Neural progenitor cell (in vitro differentiated cells): Measurements from ENCODE around the gene TNFAIP1. TPM values are rescaled to one million over a fixed set of nuclear protein-coding genes. Genes with fewer than 3 reads are reported as not detected.

Source experiments
- DNase-seq: peaks from one replicate; pipeline ENCODE4 v3.0.0-alpha.2; 2016; ENCODE audit warnings: low spot score
- H2AFZ ChIP-seq: fragments of 200-600 bp; sonication (generic); replicated peaks from 2 replicates; pipeline ENCODE4 v1.6.1; 2016; ENCODE audit warnings: antibody characterized with exemption
- H3F3A ChIP-seq: fragments of 200-600 bp; sonication (generic); 2 replicates; pipeline ENCODE4 v1.6.1; 2016; ENCODE audit warnings: antibody characterized with exemption, low read depth
- H3K27ac ChIP-seq: fragments of 200-600 bp; sonication (generic); 2 replicates; pipeline ENCODE4 v1.5.1; 2016; ENCODE audit warnings: mild to moderate bottlenecking
- H3K27me3 ChIP-seq: fragments of 200-600 bp; sonication (generic); 2 replicates; pipeline ENCODE4 v1.6.1; 2016; ENCODE audit warnings: mild to moderate bottlenecking, moderate library complexity
- H3K36me3 ChIP-seq: fragments of 200-600 bp; sonication (generic); 2 replicates; pipeline ENCODE4 v1.5.1; 2016
- H3K4me1 ChIP-seq: fragments of 200-600 bp; sonication (generic); 2 replicates; pipeline ENCODE4 v1.6.1; 2016; ENCODE audit warnings: mixed run types
- H3K4me2 ChIP-seq: fragments of 200-600 bp; sonication (generic); 2 replicates; pipeline ENCODE4 v1.6.1; 2016
- H3K4me3 ChIP-seq: fragments of 200-600 bp; sonication (generic); 2 replicates; pipeline ENCODE4 v1.5.1; 2016
- H3K79me2 ChIP-seq: fragments of 200-600 bp; sonication (generic); 2 replicates; pipeline ENCODE4 v1.6.1; 2016; ENCODE audit warnings: low read depth
- H3K9ac ChIP-seq: fragments of 200-600 bp; sonication (generic); 2 replicates; pipeline ENCODE4 v1.6.1; 2016
- H3K9me3 ChIP-seq: fragments of 200-600 bp; sonication (generic); 2 replicates; pipeline ENCODE4 v1.5.1; 2016; ENCODE audit warnings: low read depth
- H4K20me1 ChIP-seq: fragments of 200-600 bp; sonication (generic); 2 replicates; pipeline ENCODE4 v1.6.1; 2016; ENCODE audit warnings: low read depth
- H3K27ac Mint-ChIP-seq: 3 replicates; pipeline ENCODE4 v1.8.0; 2021; ENCODE audit warnings: mixed read lengths
- H3K27me3 Mint-ChIP-seq: 2 replicates; pipeline ENCODE4 v1.8.0; 2022; ENCODE audit warnings: low read depth, mild to moderate bottlenecking, inconsistent platforms, moderate library complexity, mixed read lengths; ENCODE audit not compliant: insufficient read depth
- H3K36me3 Mint-ChIP-seq: 3 replicates; pipeline ENCODE4 v1.8.0; 2021; ENCODE audit warnings: mixed read lengths
- H3K4me1 Mint-ChIP-seq: 3 replicates; pipeline ENCODE4 v1.8.0; 2021; ENCODE audit warnings: mixed read lengths
- H3K4me3 Mint-ChIP-seq: 3 replicates; pipeline ENCODE4 v1.8.0; 2021; ENCODE audit warnings: mild to moderate bottlenecking, moderate library complexity, mixed read lengths
- H3K9me3 Mint-ChIP-seq: 3 replicates; pipeline ENCODE4 v1.8.0; 2020; ENCODE audit warnings: mixed read lengths
- EZH2 ChIP-seq: fragments of 200-600 bp; sonication (generic); IDR thresholded peaks from 2 replicates; pipeline ENCODE4 v1.6.1; 2017; ENCODE audit warnings: antibody characterized with exemption, mild to moderate bottlenecking, moderate library complexity
- EZH2phosphoT487 ChIP-seq: fragments of 200-600 bp; sonication (generic); IDR thresholded peaks from 2 replicates; pipeline ENCODE4 v1.6.1; 2017; ENCODE audit warnings: antibody characterized with exemption
- total RNA-seq: library from RNA; depleted of rRNA; stranded (reverse); fragments of >200 nt; gene quantifications from 2 replicates; pipeline ENCODE4 v1.2.3, GENCODE V29; 2015; ENCODE audit warnings: low replicate concordance
- TF ChIP-seq, protein P1 (sequence below): fragments of 200-600 bp; sonication (generic); IDR thresholded peaks from 2 replicates; pipeline ENCODE4 v1.5.1; 2017; ENCODE audit warnings: antibody characterized with exemption, mild to moderate bottlenecking

TNFAIP1 gene
- total RNA-seq, 1 donor from 2014 or later = 13.7 TPM

- H3K4me1 ChIP-seq = peaks cover 23% of the 10 kb centered on the region
- peaks cover 76% of the 10 kb centered on the region for H4K20me1 ChIP-seq
- H3K9ac ChIP-seq = no peak overlapping the region
- Mint-ChIP-seq H3K9me3 (no peaks in the 10 kb centered on the region), H3K27ac (no peak overlapping the region), H3K27me3 (no peaks in the 10 kb centered on the region), H3K4me3 (no peak overlapping the region), H3K36me3 (peaks cover 32% of the 10 kb centered on the region), H3K4me1 (peaks cover 54% of the 10 kb centered on the region)
- peak overlapping the region; percentile 13 for H3K27ac ChIP-seq
- DNase-seq = no peak
- no peak overlapping the region for H2AFZ ChIP-seq
- H3K9me3 ChIP-seq = no peaks in the 10 kb centered on the region
- no peak overlapping the region for H3K4me2 ChIP-seq
- H3K79me2 ChIP-seq = peaks cover 94% of the 10 kb centered on the region
- H3K4me3 ChIP-seq = no peak overlapping the region
- no peak for TF ChIP-seq EZH2phosphoT487
- TF ChIP-seq EZH2 = no peak
- TF ChIP-seq, protein P1, sequence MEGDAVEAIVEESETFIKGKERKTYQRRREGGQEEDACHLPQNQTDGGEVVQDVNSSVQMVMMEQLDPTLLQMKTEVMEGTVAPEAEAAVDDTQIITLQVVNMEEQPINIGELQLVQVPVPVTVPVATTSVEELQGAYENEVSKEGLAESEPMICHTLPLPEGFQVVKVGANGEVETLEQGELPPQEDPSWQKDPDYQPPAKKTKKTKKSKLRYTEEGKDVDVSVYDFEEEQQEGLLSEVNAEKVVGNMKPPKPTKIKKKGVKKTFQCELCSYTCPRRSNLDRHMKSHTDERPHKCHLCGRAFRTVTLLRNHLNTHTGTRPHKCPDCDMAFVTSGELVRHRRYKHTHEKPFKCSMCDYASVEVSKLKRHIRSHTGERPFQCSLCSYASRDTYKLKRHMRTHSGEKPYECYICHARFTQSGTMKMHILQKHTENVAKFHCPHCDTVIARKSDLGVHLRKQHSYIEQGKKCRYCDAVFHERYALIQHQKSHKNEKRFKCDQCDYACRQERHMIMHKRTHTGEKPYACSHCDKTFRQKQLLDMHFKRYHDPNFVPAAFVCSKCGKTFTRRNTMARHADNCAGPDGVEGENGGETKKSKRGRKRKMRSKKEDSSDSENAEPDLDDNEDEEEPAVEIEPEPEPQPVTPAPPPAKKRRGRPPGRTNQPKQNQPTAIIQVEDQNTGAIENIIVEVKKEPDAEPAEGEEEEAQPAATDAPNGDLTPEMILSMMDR = no peak
- H3K36me3 ChIP-seq = peaks cover 4% of the 10 kb centered on the region
- no peaks in the 10 kb centered on the region for H3K27me3 ChIP-seq
- H3F3A ChIP-seq = peaks cover 24% of the 10 kb centered on the region
These were observed 11.3 kb upstream of the TNFAIP1 start for GRCh38 chr17:28324267-28324745.

GRCh38 chr17:28324781-28325180 is 10.8 kb upstream of the TNFAIP1 start:
- no peak overlapping the region for H3K27ac Mint-ChIP-seq
- peaks cover 32% of the 10 kb centered on the region for H3K36me3 Mint-ChIP-seq
- H2AFZ ChIP-seq = no peak overlapping the region
- H3K27ac ChIP-seq = no peak overlapping the region
- no peak overlapping the region for H3K4me2 ChIP-seq
- no peak overlapping the region for H3K4me3 Mint-ChIP-seq
- H3K9me3 ChIP-seq = no peaks in the 10 kb centered on the region
- DNase-seq = no peak
- peaks cover 26% of the 10 kb centered on the region for H3F3A ChIP-seq
- H3K4me1 ChIP-seq = peaks cover 23% of the 10 kb centered on the region
- peaks cover 89% of the 10 kb centered on the region for H3K79me2 ChIP-seq
- TF ChIP-seq EZH2 (no peak), EZH2phosphoT487 (no peak)
- TF ChIP-seq, protein P1 = no peak
- no peaks in the 10 kb centered on the region for H3K27me3 Mint-ChIP-seq
- H3K36me3 ChIP-seq = peaks cover 4% of the 10 kb centered on the region
- no peaks in the 10 kb centered on the region for H3K27me3 ChIP-seq
- H3K9ac ChIP-seq = no peak overlapping the region
- no peaks in the 10 kb centered on the region for H3K9me3 Mint-ChIP-seq
- H4K20me1 ChIP-seq = peaks cover 76% of the 10 kb centered on the region
- H3K4me3 ChIP-seq = no peak overlapping the region
- peaks cover 54% of the 10 kb centered on the region for H3K4me1 Mint-ChIP-seq

- H3K4me1 Mint-ChIP-seq = peaks cover 50% of the 10 kb centered on the region
- Histone ChIP-seq H3K9me3 (no peaks in the 10 kb centered on the region), H3K36me3 (peaks cover 4% of the 10 kb centered on the region), H3K27me3 (no peaks in the 10 kb centered on the region), H3F3A (peaks cover 27% of the 10 kb centered on the region), H2AFZ (no peak overlapping the region), H3K79me2 (peaks cover 85% of the 10 kb centered on the region), H3K27ac (peak overlapping the region; percentile 34), H3K4me3 (no peak overlapping the region), H4K20me1 (peaks cover 73% of the 10 kb centered on the region), H3K9ac (no peak overlapping the region), H3K4me2 (no peak overlapping the region), H3K4me1 (peaks cover 20% of the 10 kb centered on the region)
- no peaks in the 10 kb centered on the region for H3K9me3 Mint-ChIP-seq
- no peak overlapping the region for H3K4me3 Mint-ChIP-seq
- no peak overlapping the region for H3K27ac Mint-ChIP-seq
- TF ChIP-seq EZH2phosphoT487 = no peak
- TF ChIP-seq, protein P1 = no peak
- no peak for TF ChIP-seq EZH2
- peaks cover 31% of the 10 kb centered on the region for H3K36me3 Mint-ChIP-seq
- DNase-seq = no peak
- no peaks in the 10 kb centered on the region for H3K27me3 Mint-ChIP-seq
These were observed 10.3 kb upstream of the TNFAIP1 start for GRCh38 chr17:28325211-28325610.
